Stimulated activated naive CD8-positive, alpha-beta T cell treated with anti-CD3 and anti-CD28 coated beads, Interleukin-15, amount 100 ng/mL, for 72 hours (primary cell): Measurements from ENCODE around the gene NXNL1.
A peak's percentile ranks its signal among the peaks of the same experiment; 100 is the strongest.

Source experiments
- ATAC-seq: fragments of 150-1000 bp; cut with Tn5 transposase; 2 replicates; pipeline ENCODE4 v1.10.0; 2021; ENCODE audit warnings: mild to moderate bottlenecking, moderate library complexity
- DNase-seq, 2 donors: peaks; one replicate each; pipeline ENCODE4 v3.0.0; 2021 to 2022
- H3K27ac Mint-ChIP-seq, 2 donors: one replicate each; pipeline ENCODE4 v1.8.0; 2022; ENCODE audit warnings: mild to moderate bottlenecking in 2 of 2, mixed read lengths in 2 of 2, moderate library complexity in 2 of 2
- H3K27me3 Mint-ChIP-seq: one replicate; pipeline ENCODE4 v1.8.0; 2022; ENCODE audit warnings: mixed read lengths
- H3K4me1 Mint-ChIP-seq: one replicate; pipeline ENCODE4 v1.8.0; 2022; ENCODE audit warnings: mild to moderate bottlenecking, mixed read lengths
- H3K4me3 Mint-ChIP-seq, 2 donors: one replicate each; pipeline ENCODE4 v1.8.0; 2022; ENCODE audit warnings: mild to moderate bottlenecking in 2 of 2, mixed read lengths in 2 of 2, moderate library complexity in 1 of 2
- H3K9me3 Mint-ChIP-seq, 2 donors: one replicate each; pipeline ENCODE4 v1.8.0; 2022; ENCODE audit warnings: mixed read lengths in 2 of 2

The NXNL1 gene

DNA sequence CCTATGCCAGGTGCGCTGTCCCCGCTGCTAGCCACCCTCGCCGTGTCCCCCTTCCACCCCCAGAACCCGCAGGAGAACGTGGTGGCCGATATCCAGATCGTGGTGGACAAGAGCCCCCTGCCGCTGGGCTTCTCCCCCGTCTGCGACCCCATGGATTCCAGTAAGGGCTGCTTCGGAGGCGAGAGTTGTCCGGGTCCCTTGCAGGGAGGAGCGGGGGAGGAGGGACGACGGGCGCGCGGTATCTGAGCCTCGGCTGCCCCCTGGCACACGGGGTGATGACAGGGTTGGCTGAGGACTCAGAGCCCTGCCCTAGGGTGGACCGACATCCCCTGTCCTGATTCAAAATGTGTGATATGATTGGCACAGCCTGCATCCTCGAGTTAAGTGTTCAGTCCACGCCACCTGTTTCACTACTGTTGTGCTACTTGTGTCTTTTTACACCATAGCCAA is 40.2 kb downstream of the NXNL1 start:
- ATAC-seq (peak; percentile 46), DNase-seq (peak in 1 of 2 donors; percentile 44)
- peak overlapping the region; percentile 96 to 97 for H3K4me3 Mint-ChIP-seq
- peaks cover 40% of the 10 kb centered on the region for H3K4me1 Mint-ChIP-seq
- H3K27ac Mint-ChIP-seq = peak overlapping the region; percentile 5 to 83
- no peaks in the 10 kb centered on the region for H3K27me3 Mint-ChIP-seq
- no peaks in the 10 kb centered on the region for H3K9me3 Mint-ChIP-seq

DNA sequence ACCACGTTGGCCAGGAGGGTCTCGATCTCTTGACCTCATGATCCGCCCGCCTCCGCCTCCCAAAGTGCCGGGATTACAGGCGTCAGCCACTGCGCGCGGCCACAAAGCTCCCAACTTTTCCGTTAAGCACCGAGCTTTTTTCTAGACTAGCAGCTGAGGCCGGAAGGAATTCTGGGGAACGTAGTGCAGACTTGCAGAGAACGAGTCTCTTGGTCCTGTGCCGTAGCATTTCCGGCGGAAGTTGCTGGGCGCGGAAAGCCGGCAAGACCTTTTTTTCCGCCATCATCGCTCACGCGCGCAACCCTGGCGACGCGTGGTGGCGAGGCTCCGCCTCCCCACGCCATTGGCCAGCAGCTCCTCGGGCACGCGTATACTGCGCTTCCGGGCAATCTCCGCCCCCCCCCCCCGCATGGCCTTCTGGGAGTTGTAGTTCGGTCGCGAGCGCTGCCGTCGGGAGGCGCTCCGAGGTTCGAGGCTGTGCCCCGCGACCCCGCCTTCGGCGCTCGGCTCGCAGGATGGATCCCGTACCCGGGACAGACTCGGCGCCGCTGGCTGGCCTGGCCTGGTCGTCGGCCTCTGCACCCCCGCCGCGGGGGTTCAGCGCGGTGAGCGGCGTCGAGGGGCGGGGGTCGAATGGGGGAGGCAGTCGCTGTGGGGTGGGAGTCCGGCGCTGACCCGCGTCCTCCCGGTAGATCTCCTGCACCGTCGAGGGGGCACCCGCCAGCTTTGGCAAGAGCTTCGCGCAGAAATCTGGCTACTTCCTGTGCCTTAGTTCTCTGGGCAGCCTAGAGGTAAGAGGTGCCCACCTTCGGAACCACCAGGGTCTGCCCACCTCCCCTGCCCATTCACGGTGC is 40.9 kb downstream of the NXNL1 start, which contains the start of gene MVB12A:
Gene MVB12A (plus strand): TSS at position 427 of the 854 bp plus-strand sequence. CDS start 89 bp downstream, at position 516.
- peaks cover 34% of the 10 kb centered on the region for H3K4me1 Mint-ChIP-seq
- peak; percentile 91 to 96 for DNase-seq
- peak within 1 kb of the TSS; percentile 74 to 97 for H3K27ac Mint-ChIP-seq
- H3K27me3 Mint-ChIP-seq = no peaks in the 10 kb centered on the region
- ATAC-seq = peak; percentile 95
- peak within 1 kb of the TSS; percentile 96 to 97 for H3K4me3 Mint-ChIP-seq
- no peaks in the 10 kb centered on the region for H3K9me3 Mint-ChIP-seq

DNA sequence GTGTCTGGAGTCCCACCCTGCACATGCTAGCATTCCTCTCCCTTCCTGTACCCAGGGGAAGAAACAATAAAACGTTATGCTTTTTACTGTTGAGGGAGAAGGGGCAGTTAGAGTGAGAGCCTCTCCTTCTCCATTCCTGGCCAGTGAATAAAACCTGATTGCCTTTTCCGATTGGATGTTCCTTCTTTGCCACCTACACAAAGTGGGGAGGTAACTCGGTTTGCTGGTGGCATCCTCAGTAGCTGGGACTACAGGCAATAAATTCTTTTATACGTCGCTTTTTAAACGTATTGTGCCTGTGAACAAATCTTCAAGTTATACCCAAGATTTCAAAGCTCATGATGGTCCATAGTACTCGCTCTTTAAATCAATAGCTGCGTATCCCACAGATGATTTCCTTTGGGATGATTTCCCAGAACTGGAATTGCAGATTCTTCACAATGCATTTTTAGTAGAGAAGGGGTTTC is 41.5 kb downstream of the NXNL1 start:
- H3K27ac Mint-ChIP-seq = peak overlapping the region; percentile 74 to 97
- DNase-seq (no peak), ATAC-seq (no peak)
- peak overlapping the region; percentile 96 to 97 for H3K4me3 Mint-ChIP-seq
- H3K4me1 Mint-ChIP-seq = peaks cover 28% of the 10 kb centered on the region
- no peaks in the 10 kb centered on the region for H3K27me3 Mint-ChIP-seq
- no peaks in the 10 kb centered on the region for H3K9me3 Mint-ChIP-seq

DNA sequence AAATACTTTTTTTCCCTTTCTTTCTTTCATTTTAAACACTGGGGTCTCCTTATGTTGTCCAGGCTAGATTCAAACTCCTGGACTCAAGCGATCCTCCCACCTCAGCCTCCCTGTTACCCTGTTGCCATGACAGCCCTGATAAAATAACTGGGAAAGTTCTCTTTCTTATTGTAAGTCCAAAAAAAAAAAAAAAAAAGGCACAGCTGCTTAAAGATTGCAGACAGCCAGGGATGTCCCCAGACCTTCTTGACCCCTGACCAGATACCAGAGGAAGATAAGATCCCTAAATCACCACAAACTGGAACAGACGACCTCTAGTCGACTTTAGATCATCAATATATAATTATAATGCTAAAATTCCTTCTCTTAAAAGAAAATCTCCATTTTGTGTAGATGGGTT is 42.0 kb downstream of the NXNL1 start:
- peak overlapping the region in 1 of 2 donors; percentile 72 for H3K27ac Mint-ChIP-seq
- H3K4me3 Mint-ChIP-seq = peak overlapping the region; percentile 96 to 97
- H3K9me3 Mint-ChIP-seq = no peaks in the 10 kb centered on the region
- H3K4me1 Mint-ChIP-seq = peaks cover 23% of the 10 kb centered on the region
- DNase-seq (no peak), ATAC-seq (no peak)
- no peaks in the 10 kb centered on the region for H3K27me3 Mint-ChIP-seq

GRCh38 chr19:17415121-17415520 is 45.6 kb downstream of the NXNL1 start:
- Mint-ChIP-seq H3K4me1 (peaks cover 29% of the 10 kb centered on the region), H3K9me3 (no peaks in the 10 kb centered on the region), H3K4me3 (no peak overlapping the region), H3K27ac (peak overlapping the region in 1 of 2 donors; percentile 63), H3K27me3 (no peaks in the 10 kb centered on the region)
- DNase-seq (no peak), ATAC-seq (no peak)

DNA sequence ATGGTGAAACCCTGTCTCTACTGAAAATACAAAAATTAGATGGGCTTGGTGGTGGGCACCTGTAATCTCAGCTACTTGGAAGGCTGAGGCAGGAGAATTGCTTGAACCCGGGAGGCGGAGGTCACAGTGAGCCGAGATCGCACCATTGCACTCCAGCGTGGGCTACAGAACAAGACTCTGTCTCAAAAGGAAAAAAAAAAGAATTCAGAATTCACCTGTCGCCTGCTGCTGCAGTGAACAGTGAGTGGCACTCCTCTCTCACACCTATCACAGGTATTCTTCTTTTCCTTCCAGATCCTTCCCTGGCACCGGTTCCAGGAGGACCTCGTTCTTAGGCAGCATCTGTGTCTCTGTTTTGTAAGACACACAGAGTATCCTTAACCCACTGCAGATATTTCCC is 46.6 kb downstream of the NXNL1 start:
- no peak for ATAC-seq
- DNase-seq = no peak
- Mint-ChIP-seq H3K27me3 (no peaks in the 10 kb centered on the region), H3K9me3 (no peaks in the 10 kb centered on the region), H3K27ac (no peak overlapping the region), H3K4me1 (peaks cover 23% of the 10 kb centered on the region), H3K4me3 (no peak overlapping the region)

GRCh38 chr19:17411801-17412200 is 48.9 kb downstream of the NXNL1 start:
- Mint-ChIP-seq H3K9me3 (no peaks in the 10 kb centered on the region), H3K27me3 (no peaks in the 10 kb centered on the region), H3K4me1 (peaks cover 28% of the 10 kb centered on the region), H3K27ac (no peak overlapping the region), H3K4me3 (no peak overlapping the region)
- no peak for ATAC-seq
- no peak for DNase-seq

- H3K27ac Mint-ChIP-seq = peak overlapping the region in 1 of 2 donors; percentile 33
- no peaks in the 10 kb centered on the region for H3K9me3 Mint-ChIP-seq
- H3K27me3 Mint-ChIP-seq = no peaks in the 10 kb centered on the region
- ATAC-seq (no peak), DNase-seq (no peak)
- peaks cover 40% of the 10 kb centered on the region for H3K4me1 Mint-ChIP-seq
- H3K4me3 Mint-ChIP-seq = no peak overlapping the region
Observed at GRCh38 chr19:17409990-17410389, 50.7 kb downstream of the NXNL1 start.

DNA sequence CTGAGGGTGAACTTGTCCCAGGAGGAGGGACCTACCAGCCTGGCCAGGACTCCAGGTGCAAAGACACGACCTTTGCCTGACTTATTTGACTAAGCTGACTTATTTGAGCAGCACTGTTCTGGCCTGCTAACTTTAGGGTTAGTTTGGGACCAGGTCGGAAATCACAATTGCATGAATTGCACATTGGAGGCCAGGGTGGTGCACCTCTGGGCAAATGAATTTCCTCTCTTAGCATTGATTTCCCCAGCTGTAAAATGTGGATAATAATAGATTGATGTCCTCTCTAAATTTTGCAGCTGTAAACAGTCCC is 53.9 kb downstream of the NXNL1 start:
- DNase-seq = no peak
- Mint-ChIP-seq H3K27me3 (no peaks in the 10 kb centered on the region), H3K4me3 (peak overlapping the region; percentile 87 to 92), H3K27ac (peak overlapping the region; percentile 55 to 98), H3K4me1 (peaks cover 50% of the 10 kb centered on the region), H3K9me3 (no peaks in the 10 kb centered on the region)
- ATAC-seq = no peak

GRCh38 chr19:17406046-17406886 is 54.5 kb downstream of the NXNL1 start:
- Mint-ChIP-seq H3K27ac (peak overlapping the region; percentile 98), H3K9me3 (no peaks in the 10 kb centered on the region), H3K4me3 (peak overlapping the region; percentile 87 to 92), H3K4me1 (peaks cover 44% of the 10 kb centered on the region), H3K27me3 (no peaks in the 10 kb centered on the region)
- DNase-seq = peak; percentile 33 to 79
- peak; percentile 62 for ATAC-seq
